ENCODE measurements around the gene FGFR2.

- TF ChIP-seq CTCF (IDR thresholded peaks at IDR 0.05; ENCODE audit: poor library complexity) (no peak), EZH2 (IDR thresholded peaks at IDR 0.05; ENCODE audit: borderline replicate concordance) (no peak)
Observed at GRCh38 chr10:121485436-121486139, 112.7 kb downstream of the FGFR2 start.
